ENCODE measurements around the gene ZNF112. TPM values are rescaled to one million over a fixed set of nuclear protein-coding genes. Genes with fewer than 3 reads are reported as not detected.
"Not testable (repeated sequence)": the region's sequence is repeated elsewhere in the genome, so short reads cannot be mapped to it uniquely, and the experiment has no call there.

The ZNF112 gene
- total RNA-seq = 2.5 TPM
- long read RNA-seq, partial matches to known transcripts = 0 of 1 reads
- long read RNA-seq, other reads (novel, unspliced or antisense) = 1 of 1 reads

- DNase-seq (ENCODE audit: low spot score) = no peak
Observed at GRCh38 chr19:44356383-44357111, at the start of gene ZNF112. ZNF112 (minus strand) TSS chr19:44356680; CDS start chr19:44340539, 16,141 bp downstream.

- peak; percentile 94 for DNase-seq (ENCODE audit: low spot score)
Observed at GRCh38 chr19:44401139-44402115, 44.9 kb upstream of the ZNF112 start, which contains the start of gene ZNF285. ZNF285 (minus strand) TSS chr19:44401608; CDS start chr19:44397213, 4,395 bp downstream.

GRCh38 chr19:44389268-44389667 lies 32.8 kb upstream of the ZNF112 start:
- DNase-seq (ENCODE audit: low spot score) = not testable (repeated sequence)

- DNase-seq (ENCODE audit: low spot score) = no peak
Observed at GRCh38 chr19:44374789-44375188, 18.3 kb upstream of the ZNF112 start.

- no peak for DNase-seq (ENCODE audit: low spot score)
Observed at GRCh38 chr19:44371815-44372480, 15.5 kb upstream of the ZNF112 start.

- no peak for DNase-seq (ENCODE audit: low spot score)
Observed at GRCh38 chr19:44367024-44367423, 10.5 kb upstream of the ZNF112 start.

GRCh38 chr19:44346556-44346955 lies 9.9 kb downstream of the ZNF112 start:
- no peak for DNase-seq (ENCODE audit: low spot score)

DNA sequence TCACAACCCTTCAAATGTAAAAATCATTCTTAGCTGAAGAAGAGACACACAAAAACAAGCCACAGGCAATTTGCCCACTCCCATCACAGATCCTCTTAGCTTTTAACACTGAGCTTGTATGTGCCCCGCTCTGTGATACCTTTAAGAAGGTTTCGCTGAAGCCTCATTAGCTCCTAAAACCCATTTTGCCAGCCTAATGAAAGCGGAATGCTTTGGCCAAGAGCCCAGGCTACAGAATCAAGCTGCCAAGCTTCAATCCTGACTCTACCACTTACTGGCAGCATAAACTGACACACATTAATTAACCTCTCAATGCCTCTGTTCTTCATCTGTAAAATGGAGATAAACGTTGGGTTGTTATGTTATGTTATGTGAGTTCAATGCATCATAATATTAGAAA lies 10.5 kb downstream of the ZNF112 start:
- no peak for DNase-seq (ENCODE audit: low spot score)

- no peak for DNase-seq (ENCODE audit: low spot score)
Observed at GRCh38 chr19:44344255-44344654, 12.2 kb downstream of the ZNF112 start.

- no peak for DNase-seq (ENCODE audit: low spot score)
Observed at GRCh38 chr19:44341794-44342193, 14.7 kb downstream of the ZNF112 start.

- not testable (repeated sequence) for DNase-seq (ENCODE audit: low spot score)
Observed at GRCh38 chr19:44334639-44335038, 21.8 kb downstream of the ZNF112 start.

GRCh38 chr19:44332145-44332544 lies 24.3 kb downstream of the ZNF112 start:
- no peak for DNase-seq (ENCODE audit: low spot score)

GRCh38 chr19:44315883-44316282 lies 40.6 kb downstream of the ZNF112 start:
- DNase-seq (ENCODE audit: low spot score) = no peak

DNA sequence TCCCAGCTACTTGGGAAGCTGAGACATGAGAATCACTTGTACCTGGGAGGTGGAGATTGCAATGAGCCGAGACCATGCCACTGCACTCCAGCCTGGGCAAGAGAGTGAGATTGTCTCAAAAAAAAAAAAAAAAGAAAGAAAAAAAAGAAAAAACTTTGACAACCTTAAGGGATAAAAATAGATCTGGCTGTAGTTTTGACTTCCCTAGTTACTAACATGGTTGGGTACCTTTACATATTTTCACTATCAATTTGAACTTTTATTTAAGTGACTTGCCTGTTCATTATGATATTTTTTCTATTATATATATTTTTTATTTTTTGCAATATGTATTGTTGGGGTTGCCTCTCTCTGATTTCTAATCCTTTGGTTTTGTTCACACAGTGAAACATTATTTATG lies 43.2 kb downstream of the ZNF112 start:
- no peak for DNase-seq (ENCODE audit: low spot score)

DNA sequence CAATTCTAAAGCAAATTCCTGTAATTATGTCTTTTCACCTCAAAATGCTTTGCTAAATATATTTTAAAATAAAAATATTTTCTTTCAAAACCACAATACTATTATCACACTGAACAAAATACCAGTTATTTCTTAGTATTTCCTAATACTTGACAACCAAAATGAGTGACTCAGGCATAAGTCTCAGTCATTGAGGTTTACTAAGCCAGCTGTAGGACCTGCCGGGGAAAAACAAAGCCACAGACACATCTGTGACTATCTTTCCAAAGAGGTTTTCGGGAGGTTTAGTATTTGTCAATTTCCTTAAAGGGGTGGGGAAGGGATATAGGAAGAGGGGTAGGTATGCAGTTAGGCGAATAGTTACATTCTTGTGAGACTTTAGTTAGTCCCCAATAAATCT lies 48.5 kb downstream of the ZNF112 start:
- no peak for DNase-seq (ENCODE audit: low spot score)

- DNase-seq (ENCODE audit: low spot score) = no peak
Observed at GRCh38 chr19:44306283-44306682, 50.2 kb downstream of the ZNF112 start.

GRCh38 chr19:44305457-44305856 lies 51.0 kb downstream of the ZNF112 start:
- DNase-seq (ENCODE audit: low spot score) = no peak

DNA sequence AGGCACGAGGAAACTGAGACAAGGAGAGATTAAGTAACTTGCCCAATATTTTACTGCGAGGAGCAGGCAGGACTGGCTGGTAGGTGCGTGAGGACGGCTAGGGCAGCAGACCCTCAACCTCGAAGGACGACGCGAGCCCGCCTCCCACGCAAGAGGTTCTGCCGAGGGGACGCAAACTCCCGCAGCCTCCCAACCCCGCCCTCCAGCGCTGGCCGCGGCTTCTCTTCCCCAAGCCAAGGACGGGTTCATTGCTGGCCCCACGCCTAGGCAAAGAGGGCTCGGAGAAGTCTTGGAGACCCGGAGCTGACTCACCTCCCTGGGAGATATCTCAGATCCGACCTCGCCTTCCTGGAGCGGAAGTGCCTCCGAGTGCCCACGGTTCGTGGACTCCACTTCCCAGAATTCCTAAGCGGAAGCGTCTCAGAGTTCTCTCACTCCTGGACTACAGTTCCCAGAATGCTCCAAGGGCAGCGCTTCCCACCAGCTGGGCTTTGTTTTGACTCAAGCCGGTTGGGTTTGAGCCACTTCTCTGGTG lies 51.8 kb downstream of the ZNF112 start, which contains the start of gene ZNF235:
Gene ZNF235 (minus strand): TSS at position 367 of the 535 bp plus-strand sequence. CDS start 1,621 bp downstream, outside the sequence.
- DNase-seq (ENCODE audit: low spot score) = peak; percentile 94

- DNase-seq (ENCODE audit: low spot score) = no peak
Observed at GRCh38 chr19:44303976-44304568, 52.4 kb downstream of the ZNF112 start.

GRCh38 chr19:44303320-44303719 lies 53.2 kb downstream of the ZNF112 start:
- DNase-seq (ENCODE audit: low spot score) = no peak
